GM19468 (cell line): Measurements from ENCODE around the gene DKK1.

ENCODE experiments used
- ATAC-seq: cut with Tn5 transposase; IDR thresholded peaks from one replicate; pipeline ENCODE4 v1.9.1; 2021; ENCODE audit warnings: mild to moderate bottlenecking, moderate library complexity, moderate number of reproducible peaks; ENCODE audit not compliant: unreplicated experiment; ENCODE audit errors: extremely low read depth

DKK1 gene

GRCh38 chr10:52316500-52316899 lies 2.4 kb downstream of the DKK1 start:
- ATAC-seq, result no peak

- no peak for ATAC-seq
Measured at GRCh38 chr10:52318136-52318701, 4.1 kb downstream of the DKK1 start.

DNA sequence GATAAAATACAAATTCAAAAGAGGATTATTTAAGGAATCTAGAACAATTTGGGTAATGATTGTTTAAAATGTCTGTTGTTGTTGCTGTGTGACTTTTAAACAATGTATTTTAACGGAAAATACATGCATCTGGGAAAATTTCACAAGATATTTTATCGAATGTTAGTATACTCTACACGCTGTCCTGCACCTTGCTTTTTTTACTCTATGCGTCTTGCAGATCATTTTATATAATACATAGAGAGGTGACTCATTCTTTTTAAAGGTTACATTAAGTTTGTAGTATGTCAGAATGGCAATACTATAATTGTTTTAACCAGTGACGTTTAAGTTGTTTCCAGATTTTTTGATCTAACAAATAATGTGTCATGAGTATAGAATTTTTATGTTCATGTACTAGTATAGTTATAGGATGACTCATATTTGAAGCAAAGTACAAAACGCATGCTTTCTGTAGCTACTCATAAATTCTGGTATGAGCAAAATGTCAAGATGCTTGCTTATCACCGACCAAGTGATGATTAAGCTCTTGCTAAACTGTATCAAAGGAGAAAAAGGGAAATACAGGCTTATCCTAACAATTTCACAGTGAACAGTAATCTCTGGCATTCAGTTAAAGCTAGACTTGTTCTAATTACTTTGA lies 4.9 kb downstream of the DKK1 start:
- ATAC-seq, result no peak

- ATAC-seq, result no peak
Measured at GRCh38 chr10:52319926-52320325, 5.8 kb downstream of the DKK1 start.

GRCh38 chr10:52322323-52322722 lies 8.2 kb downstream of the DKK1 start:
- ATAC-seq, result no peak

DNA sequence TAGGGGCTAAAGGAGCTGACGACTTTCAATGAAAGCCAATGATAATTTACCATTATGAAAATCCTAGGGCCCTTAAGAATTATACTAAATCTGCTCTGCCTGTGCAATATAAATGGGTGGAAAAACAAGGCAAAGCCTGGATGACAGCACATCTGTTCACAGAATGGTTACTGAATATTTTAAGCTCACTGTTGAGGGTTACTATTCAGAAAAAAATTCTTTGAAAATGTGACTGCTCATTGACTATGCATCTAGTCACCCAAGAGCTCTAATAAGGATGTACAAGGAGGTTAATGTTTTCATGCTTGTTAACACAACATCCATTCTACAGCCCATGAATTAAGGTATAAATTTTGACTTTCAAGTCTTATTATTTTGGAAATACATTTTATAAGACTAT lies 8.9 kb downstream of the DKK1 start:
- ATAC-seq, result no peak

GRCh38 chr10:52326382-52326781 lies 12.3 kb downstream of the DKK1 start:
- no peak for ATAC-seq

DNA sequence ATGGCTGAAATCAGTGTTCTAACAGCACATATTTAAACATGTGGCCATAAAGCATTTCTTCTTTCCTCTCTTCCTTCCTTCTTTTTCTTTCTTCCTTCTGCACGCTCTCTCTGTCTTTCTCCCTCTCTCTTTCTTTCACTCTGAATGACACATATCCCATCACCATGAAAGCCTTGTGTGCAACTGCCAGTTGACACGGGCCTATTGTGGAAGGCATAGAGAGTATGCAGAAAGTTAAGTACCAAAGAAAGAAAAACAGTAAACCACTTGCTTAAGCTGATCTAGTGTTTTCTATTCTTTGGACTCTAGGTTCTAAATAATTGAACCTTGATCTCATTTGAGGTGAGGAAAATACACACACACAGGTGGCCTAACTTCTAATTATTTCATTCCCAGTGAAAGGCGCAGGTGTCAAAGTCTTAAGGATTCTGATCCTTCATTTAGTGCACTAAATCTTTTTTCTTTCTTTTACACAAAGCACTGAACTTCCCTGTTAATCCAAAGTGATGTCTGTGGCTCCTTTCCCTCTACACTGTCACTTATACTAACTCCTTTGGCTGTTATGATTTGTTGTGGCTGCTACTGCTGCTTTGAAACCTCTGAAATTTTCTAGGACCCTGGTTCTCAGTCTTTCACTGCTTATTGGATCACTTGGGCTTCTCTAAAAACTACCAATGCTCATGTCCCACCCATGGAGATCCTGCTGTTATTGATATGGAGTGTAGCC lies 17.7 kb downstream of the DKK1 start:
- no peak for ATAC-seq

- ATAC-seq, result no peak
Measured at GRCh38 chr10:52332815-52333214, 18.7 kb downstream of the DKK1 start.

DNA sequence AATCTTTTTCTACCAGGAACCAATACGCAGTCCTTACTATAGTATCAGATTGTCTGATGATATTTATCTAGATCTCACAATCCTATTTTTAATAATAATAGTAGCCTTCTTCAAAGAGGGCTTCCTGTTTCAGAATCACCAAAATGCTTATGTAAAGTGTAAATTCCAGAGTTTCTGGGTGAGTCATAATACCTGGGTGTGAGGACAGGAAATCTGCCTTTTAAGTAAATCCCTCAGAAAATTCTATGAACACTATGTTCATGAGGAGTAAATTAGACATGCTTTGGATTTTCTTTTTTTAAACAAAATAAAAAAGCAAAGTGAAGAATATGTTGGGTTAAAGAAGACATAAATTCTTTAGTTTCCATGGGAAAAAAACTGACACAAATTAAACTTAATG lies 20.5 kb downstream of the DKK1 start:
- ATAC-seq, result no peak

- no peak for ATAC-seq
Measured at GRCh38 chr10:52335665-52336064, 21.6 kb downstream of the DKK1 start.

- no peak for ATAC-seq
Measured at GRCh38 chr10:52337225-52337624, 23.1 kb downstream of the DKK1 start.

- no peak for ATAC-seq
Measured at GRCh38 chr10:52343439-52343838, 29.4 kb downstream of the DKK1 start.

GRCh38 chr10:52346394-52347326 lies 32.6 kb downstream of the DKK1 start:
- no peak for ATAC-seq

GRCh38 chr10:52347327-52347667 lies 33.2 kb downstream of the DKK1 start:
- no peak for ATAC-seq

DNA sequence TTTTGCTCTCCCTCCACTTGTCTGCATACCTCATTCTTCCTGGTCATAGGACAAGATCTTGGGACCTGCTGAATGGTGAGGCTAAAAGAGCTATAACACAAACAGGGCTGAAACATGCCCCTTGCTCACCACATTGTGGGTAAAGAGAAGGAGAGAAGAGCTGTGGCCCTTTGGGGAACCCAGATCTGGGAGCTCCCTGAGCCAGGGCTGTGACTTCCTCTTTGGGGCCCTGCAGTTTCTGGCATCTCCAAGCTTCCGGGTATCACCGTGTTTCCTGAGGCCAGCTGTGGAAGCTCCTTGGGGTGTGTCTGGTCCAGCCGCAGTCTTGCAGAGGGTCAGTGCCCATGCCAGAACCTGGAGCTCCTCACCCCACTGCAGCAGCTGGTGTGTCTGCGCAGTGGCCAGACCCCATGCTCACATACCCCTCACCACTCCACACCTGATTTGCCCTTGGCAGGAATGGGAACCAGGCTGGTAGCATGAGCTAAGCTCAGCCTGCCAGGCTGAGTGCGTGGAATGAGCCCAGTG lies 34.0 kb downstream of the DKK1 start:
- ATAC-seq, result no peak

GRCh38 chr10:52351914-52352330 lies 37.8 kb downstream of the DKK1 start:
- ATAC-seq, result no peak

DNA sequence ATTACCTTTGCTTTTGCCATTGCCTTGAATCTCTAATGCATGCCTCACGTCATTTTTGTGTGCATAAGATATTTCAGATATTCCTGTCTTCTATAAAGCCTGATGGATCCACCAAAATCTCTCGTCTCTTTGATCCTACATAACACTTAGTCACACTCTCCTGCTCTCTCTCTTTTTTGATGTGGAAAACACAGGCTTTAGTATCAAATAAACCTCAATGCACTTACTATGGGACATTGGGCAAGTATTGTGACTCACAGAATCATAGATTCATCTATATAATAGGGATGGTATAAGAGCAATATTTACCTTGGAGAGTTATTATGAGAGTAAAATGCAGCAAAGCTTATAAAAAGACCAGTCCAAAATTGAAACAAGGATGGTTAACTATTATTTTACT lies 39.1 kb downstream of the DKK1 start:
- no peak for ATAC-seq

- ATAC-seq, result no peak
Measured at GRCh38 chr10:52353960-52354394, 39.9 kb downstream of the DKK1 start.

- ATAC-seq, result no peak
Measured at GRCh38 chr10:52357971-52358370, 43.9 kb downstream of the DKK1 start.
